GM19467 (cell line): ENCODE measurements around the gene RPS27A.
"Not testable (repeated sequence)": the region's sequence is repeated elsewhere in the genome, so short reads cannot be mapped to it uniquely, and the experiment has no call there.

Source experiments
- ATAC-seq: cut with Tn5 transposase; IDR thresholded peaks from one replicate; pipeline ENCODE4 v1.9.1; 2021; ENCODE audit warnings: mild to moderate bottlenecking, moderate library complexity; ENCODE audit not compliant: unreplicated experiment

Gene RPS27A

DNA sequence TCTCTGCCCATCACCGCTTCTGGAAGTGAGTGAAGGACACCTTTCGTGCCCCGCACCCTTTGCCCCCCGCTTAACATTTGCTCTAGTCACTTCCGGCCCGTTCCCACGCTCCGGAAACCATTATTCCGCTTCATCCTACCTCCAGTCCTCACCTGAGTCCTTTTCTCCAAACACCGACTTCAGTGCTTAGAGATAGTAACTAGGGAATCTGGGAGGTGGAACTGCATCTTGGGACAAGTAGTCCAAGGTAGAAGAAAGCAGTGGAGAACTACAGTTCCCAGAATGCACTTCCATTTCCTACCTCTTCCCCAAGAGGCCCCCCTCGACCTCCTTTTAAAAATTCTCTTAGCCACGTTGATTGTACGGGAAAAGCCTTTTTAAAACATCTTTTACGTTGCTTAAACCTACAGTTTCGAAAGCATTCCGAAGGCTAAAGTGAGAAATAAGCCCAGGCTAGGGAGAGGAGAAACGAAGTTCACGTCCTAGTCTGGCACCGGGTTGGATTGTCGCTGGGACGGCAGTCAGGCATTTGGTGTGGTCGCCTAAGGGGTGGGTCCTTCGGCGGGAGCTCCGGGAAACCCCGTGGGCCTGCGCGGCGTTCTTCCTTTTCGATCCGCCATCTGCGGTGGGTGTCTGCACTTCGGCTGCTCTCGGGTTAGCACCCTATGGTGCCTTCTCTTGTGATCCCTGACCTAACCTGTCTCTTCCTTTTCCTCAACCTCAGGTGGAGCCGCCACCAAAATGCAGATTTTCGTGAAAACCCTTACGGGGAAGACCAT lies at the start of gene RPS27A, which contains the start of gene CLHC1:
RPS27A (plus strand) TSS at position 605 of the 779 bp plus-strand sequence; CDS start at position 742, 137 bp downstream.
CLHC1 (minus strand) TSS at position 210 of the 779 bp plus-strand sequence. CDS start 9,882 bp downstream, outside the sequence.
- peak; percentile 86 for ATAC-seq

GRCh38 chr2:55186837-55187236 lies 45.7 kb upstream of the RPS27A start:
- not testable (repeated sequence) for ATAC-seq

- ATAC-seq, result not testable (repeated sequence)
Measured at GRCh38 chr2:55191888-55192287, 40.6 kb upstream of the RPS27A start.

DNA sequence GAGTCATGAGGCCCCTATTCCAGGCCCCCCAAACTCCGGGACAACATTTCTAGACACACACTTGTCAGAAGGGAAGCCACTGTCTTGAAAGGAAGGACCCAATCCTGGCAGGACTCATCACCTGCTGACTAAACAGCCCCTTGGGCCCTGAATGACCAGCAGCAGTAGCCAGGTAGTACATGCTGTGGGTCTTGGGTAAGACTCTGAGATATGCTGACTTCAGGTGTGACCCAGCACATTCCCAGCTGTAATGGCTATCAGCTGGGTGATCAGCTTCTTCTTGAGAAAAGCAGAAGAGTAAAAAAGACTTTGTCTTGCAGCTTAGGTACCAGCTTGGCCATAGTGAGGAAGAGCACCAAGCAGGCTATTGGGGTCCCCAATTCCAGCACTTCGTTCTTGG lies 36.0 kb upstream of the RPS27A start:
- ATAC-seq, result no peak

DNA sequence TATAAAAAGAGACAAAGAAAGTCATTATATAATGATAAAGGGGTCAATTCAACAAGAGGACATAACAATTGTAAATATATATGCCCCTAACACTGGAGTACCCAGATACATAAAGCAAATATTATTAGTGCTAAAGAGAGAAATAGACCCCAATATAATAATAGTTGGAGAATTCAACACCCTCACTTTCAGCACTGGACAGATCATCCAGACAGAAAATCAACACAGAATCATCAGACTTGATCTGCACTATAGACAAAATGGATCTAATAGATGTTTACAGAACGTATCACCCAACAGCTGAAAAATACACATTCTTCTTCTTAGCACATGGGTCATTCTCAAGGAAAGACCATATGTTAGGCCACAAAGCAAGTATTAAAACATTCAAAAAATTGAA lies 32.1 kb upstream of the RPS27A start:
- no peak for ATAC-seq

DNA sequence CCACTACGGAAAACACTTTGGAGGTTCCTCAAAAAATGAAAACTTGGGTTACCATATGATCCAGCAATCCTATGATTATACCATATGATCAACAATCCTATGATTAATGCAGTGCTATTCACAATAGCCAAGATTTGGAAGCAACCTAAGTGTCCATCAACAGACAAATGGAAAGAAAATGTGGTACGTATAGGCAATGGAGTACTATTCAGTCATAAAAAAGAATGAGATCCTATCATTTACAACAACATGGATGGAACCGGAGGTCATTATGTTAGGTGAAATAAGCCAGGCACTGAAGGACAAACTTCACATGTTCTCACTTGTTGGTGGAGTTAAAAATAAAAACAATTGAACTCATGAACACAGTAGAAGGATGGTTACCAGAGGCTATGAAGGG lies 28.0 kb upstream of the RPS27A start:
- no peak for ATAC-seq

DNA sequence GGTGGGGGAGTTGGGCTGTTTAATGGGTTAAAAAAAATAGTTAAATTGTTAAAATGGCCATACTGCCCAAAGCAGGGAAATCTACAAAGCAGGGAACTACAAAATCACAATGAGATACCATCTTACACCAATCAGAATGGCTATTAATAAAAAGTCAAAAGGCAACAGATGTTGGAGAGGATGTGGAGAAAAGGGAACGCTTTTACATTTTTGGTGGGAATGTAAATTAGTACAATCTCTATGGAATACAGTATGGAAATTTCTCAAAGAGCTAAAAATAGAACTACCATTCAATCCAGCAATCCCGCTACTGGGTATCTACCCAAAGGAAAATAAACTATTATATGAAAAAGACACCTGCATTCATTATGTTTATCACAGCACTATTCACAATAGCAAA lies 27.5 kb upstream of the RPS27A start:
- no peak for ATAC-seq

DNA sequence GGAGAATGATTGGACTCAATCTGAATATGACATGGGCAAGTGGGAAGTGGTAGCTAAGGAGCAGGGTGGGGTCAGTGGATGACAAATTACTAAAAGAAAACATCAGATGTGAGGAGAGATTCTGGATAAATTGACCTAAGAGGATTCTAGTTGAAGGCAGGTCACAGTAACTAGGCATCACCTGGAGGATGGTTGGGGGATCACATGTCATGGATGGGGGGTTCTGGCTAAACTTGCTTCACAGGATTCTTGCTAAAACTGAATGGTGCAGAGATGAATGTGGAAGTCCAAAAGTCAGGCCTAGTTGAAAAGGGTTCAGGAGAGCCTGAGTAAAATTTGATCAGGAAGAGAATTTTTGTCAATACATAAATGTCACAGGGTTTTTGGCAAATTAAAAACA lies 18.7 kb upstream of the RPS27A start:
- no peak for ATAC-seq

GRCh38 chr2:55223958-55224760 lies 8.3 kb upstream of the RPS27A start:
- ATAC-seq, result no peak

DNA sequence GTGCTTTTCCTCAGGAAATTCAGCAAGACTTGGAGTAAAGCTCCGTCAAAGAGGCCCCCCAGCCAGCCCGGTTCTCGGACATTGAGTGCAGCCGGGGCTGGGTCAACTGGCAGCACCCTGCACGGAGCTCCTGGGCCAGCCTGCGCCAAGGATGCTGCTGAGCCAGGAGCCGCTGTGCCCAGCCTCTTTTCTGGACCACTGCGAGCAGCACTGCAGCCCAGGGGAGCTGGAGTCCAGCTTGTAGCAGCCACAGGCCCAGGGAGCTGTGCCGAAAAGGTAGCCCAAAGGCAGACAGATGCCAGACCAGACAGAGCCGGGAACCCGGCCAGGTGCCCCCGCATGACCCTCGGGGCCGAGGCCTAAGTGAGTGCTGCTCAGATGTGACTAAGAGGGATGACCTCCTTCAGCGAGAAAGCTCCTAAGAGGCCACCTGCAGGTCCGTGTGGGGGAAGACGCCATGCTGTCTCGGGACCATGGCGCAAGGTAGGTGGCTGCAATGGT lies 7.7 kb upstream of the RPS27A start:
- ATAC-seq, result no peak

DNA sequence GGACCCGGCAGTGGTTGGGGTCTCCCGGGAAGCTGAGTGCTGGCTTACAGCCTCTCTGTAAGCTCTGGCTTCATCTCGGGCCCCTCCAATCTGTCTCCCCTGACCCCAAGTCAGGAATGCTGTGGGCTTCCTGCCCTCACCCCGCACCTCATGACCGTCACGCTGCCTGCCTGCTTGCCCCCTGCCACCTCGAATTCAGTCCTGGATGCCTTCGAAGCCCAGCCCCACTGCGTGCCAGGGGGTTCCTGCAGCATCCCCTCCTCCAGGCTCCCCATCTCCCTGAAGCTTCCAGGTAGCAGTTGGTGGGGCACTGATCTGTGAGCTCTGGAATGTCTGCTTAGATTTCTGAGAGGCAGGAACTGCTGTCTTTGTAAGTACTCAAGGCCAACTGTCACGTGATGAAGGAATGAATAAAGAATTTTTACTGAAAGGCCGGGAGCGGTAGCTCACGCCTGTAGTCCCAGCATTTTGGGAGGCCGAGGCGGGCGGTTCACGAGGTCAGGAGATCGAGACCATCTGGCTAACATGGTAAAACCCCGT lies 6.9 kb upstream of the RPS27A start:
- ATAC-seq, result no peak

DNA sequence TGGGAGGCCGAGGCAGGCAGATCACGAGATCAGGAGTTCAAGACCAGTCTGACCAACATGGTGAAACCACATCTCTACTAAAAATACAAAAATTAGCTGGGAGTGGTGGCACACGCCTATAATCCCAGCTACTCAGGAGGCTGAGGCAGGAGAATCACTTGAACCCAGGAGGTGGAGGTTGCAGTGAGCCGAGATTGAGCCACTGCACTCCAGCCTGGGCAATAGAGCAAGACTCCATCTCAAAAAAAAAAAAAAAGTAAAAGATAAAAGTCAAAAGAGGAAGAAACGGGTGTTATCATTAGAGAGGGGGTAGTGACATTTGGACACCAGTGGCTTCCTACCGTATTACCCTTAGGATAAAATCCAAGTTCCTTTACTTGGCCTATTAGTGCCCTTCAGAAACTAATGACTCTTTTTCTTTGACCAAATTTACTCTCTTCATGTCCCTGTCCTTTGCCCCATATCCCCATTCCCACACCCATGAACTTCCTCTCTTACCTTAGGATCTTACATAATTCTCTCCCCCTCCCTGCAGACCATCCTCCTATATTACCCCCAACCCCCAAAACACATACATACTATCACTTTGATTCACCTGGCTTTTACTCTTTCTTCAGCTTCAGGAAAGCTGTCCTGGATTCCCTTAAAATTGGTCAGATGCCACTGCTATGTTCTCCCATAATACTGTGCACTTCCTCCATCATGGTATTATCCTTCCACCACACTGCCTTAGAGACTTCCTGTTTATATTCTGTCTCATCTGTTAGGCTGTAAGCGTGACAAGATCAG lies 4.9 kb upstream of the RPS27A start:
- not testable (repeated sequence) for ATAC-seq

DNA sequence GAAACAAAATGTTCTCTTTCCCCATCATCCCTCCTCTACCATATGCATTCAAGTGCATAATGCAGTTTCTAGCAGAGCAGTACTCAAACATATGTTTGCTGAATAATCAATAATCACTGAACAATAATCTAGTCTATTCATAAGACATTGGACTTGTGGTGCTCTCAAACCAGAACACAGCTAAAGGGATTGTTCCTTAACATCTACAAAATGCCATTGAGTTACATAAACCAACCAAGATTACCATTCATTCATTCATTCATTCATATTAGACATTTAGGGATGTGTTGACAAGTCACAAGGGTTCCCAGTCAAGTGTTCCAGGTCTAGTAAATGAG lies 4.3 kb upstream of the RPS27A start:
- no peak for ATAC-seq

DNA sequence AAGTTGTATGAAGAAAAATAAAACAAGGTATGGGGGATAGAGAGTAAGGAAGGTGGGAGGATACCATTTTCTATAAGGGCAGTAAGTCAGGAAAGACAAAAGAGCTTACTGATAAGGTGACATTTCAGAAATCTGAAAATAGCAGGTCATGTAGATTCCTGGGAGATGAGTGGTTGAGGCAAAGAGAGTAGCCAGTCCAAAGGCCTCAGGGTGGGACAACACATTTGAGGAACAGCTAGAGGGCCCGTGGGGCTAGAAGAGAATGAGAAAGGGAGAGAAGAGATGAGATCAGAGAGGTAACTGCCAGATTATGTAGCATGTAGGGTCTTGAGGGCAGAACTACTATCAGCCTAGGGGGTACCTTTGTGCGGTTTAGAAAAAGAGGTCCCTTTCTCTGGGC lies 3.3 kb upstream of the RPS27A start:
- no peak for ATAC-seq

DNA sequence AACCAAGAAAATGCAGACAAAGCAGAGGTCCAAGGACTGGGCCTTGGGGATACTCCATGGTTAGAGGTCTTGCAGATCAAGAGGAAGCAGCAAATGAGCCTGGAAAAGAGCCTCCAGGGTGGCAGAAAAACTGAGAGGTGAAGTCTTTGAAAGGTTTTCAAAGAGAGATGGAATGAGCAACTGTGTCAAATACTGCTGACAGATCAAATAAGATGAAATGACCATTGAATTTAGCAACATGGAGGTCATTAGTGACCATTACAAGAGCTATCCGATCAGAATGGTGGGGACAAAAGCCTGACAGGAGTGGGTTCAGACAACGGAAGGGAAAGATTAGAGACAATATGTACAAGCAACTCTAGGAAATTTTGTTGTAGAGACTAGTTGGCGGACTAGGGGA lies 1.9 kb upstream of the RPS27A start:
- no peak for ATAC-seq

DNA sequence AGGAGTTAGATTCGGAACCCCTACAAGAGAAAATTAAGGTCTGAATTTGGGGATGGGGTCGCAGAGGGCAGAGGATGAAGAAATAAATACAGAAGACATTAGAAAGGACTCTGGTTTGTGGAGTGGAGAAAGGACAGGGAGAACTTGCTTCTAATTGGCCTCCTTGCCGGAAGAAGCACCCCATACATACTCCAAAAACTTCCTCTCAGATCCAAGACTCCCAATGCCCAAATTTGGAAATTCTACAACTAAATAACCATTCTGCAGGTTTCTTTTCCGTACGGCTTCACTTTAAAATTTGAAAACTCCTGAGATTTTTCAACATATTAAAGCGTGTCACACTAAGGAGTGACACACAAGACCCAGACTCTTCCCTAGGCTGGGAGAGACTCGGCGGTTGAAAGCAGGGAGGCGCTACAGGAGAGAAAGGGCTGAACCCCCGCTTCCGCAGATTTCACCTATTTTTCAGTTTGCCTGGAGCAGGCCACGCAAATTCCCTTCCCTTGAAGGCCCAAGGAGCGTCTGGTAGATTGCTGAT lies 873 bp upstream of the RPS27A start:
- ATAC-seq, result no peak

- peak; percentile 13 for ATAC-seq
Measured at GRCh38 chr2:55232863-55233657, 572 bp downstream of the RPS27A start.

DNA sequence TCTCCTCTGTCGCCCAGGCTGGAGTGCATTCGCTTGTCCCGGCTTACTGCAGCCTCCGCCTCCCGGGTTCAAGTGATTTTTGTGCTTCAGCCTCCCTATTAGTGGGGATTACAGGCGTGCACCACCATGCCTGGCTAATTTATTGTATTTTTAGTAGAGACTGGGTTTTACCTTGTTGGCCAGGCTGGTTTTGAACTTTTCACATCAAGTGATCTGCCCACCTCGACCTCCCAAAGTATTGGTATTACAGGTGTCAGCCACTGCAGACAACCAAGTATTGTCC lies 1.1 kb downstream of the RPS27A start:
- no peak for ATAC-seq

DNA sequence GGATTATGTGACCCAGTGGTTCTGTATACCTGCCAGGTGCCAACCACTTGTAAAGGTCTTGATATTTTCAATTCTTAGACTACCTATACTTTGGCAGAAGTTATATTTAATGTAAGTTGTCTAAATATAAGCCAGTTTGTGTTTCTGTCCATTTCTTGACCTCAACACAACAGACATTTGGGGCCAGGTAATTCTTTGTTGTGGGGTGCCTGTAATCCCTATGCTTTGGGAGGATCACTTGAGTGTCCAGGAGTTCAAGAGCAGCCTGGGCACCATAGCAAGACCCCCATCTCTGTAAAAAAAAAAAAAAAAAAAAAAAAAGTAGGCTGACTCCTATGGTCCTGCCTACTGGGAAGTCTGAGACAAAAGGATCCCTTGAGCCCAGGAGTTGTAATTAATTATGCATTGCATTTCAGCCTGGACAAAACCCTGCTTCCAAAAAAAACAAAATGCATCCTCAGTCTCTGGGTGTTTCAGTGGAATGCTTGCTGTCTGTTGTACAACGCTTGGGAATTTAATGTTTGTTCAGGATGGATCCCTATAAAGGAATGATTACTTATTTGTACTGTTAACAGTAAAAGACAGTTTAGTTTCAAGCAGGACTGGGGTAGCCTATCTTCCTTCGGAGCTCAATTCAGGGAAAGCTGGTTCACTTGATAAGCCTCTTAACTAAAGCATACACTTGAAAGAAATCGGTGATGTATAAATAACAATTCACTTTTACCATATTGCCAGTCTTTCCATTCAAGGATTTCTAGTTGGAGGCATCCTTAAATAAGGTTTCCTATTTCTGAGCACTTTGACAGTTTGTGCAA lies 3.4 kb downstream of the RPS27A start:
- no peak for ATAC-seq
